Right lobe of liver (tissue), 6 donors: ENCODE results near the gene DNAJC16. TPM values are rescaled to one million over a fixed set of nuclear protein-coding genes. Genes with fewer than 3 reads are reported as not detected.

Experiments used
- ATAC-seq, 4 donors: fragments of 200-7000 bp; cut with Tn5 transposase; one replicate each; pipeline ENCODE4 v1.9.1; 2020; ENCODE audit warnings: mild to moderate bottlenecking in 4 of 4, moderate library complexity in 4 of 4
- DNase-seq, 3 donors: peaks; one replicate each; pipeline ENCODE4 v3.0.0-alpha.2; 2020
- H3K27ac ChIP-seq, 3 donors: fragments of 200-600 bp; one replicate each; pipeline ENCODE4 v1.8.0; 2022
- H3K27me3 ChIP-seq, 2 donors: fragments of 200-600 bp; one replicate each; pipeline ENCODE4 v1.8.0; 2022
- H3K36me3 ChIP-seq, 4 donors: fragments of 200-600 bp; sonication (generic) in 1 of 4; one replicate each; pipeline versions ENCODE4 v1.5.1 to v1.8.0; 2017 to 2022; ENCODE audit warnings: control low read depth in 1 of 4
- H3K4me1 ChIP-seq, 4 donors: fragments of 200-600 bp; sonication (generic) in 1 of 4; one replicate each; pipeline versions ENCODE4 v1.5.1 to v1.8.0; 2017 to 2022; ENCODE audit warnings: control low read depth in 1 of 4
- H3K4me3 ChIP-seq, 3 donors: fragments of 200-600 bp; one replicate each; pipeline ENCODE4 v1.8.0; 2022
- H3K9me3 ChIP-seq, 4 donors: fragments of 200-600 bp; sonication (generic) in 1 of 4; one replicate each; pipeline versions ENCODE4 v1.5.1 to v1.8.0; 2017 to 2022; ENCODE audit warnings: control low read depth in 1 of 4
- CTCF ChIP-seq, 4 donors: fragments of 200-600 bp in 3 of 4; fragments of 450-650 bp in 1 of 4; IDR thresholded peaks; one replicate each; pipeline versions ENCODE4 v1.5.1 to v1.8.0; 2016 to 2022; ENCODE audit warnings: antibody characterized with exemption in 4 of 4, mild to moderate bottlenecking in 2 of 4
- POLR2A ChIP-seq: fragments of 450-650 bp; IDR thresholded peaks from one replicate; pipeline ENCODE4 v1.6.1; 2017; ENCODE audit warnings: antibody characterized with exemption, mild to moderate bottlenecking
- WGBS: methylation state at CpG from one replicate; pipeline ENCODE4 v1.1.6; 2018; ENCODE audit warnings: low coverage, low lambda C conversion rate; ENCODE audit not compliant: insufficient coverage; ENCODE audit errors: missing lambda C conversion rate; 5-methylcytosine and 5-hydroxymethylcytosine counted together
- intact Hi-C, 2 donors: fragments of 100-400 bp; cut with DNase I; formaldehyde crosslinking; loops; one replicate each; pipeline versions ENCODE4 v1.11.2 to v1.14.1; 2022
- small RNA-seq, 2 experiments: library from RNA; depleted of rRNA; stranded (forward); fragments of <200 nt; gene quantifications; one replicate each; pipeline ENCODE3, GENCODE V24; 2016
- total RNA-seq, 6 experiments: library from RNA; depleted of rRNA in 2 of 6; stranded (reverse); fragments of >200 nt in 2 of 6; fragmentation: NEBNext Ultra II Directional in 3 of 6; extraction: Animal tissue kit (Norgen Biotek cat#: 25700) in 3 of 6; gene quantifications; one replicate each; pipeline versions ENCODE4 v1.1.0 to v1.2.4, GENCODE V29; 2016 to 2023
- donor health status: DM: no; HTN: yes; CAD: no.
- donor health status: DM: no; HTN: no; CAD: no.
- donor health status: DM: no; HTN: no; CAD: no.
- donor health status: DM: no; HTN: yes; CAD: no.
- donor health status: DM: no; HTN: yes; CAD: no.

Gene DNAJC16
- total RNA-seq, 6 experiments from 2014 or later: 8.4 to 15.0 (median 11.9) TPM

DNA sequence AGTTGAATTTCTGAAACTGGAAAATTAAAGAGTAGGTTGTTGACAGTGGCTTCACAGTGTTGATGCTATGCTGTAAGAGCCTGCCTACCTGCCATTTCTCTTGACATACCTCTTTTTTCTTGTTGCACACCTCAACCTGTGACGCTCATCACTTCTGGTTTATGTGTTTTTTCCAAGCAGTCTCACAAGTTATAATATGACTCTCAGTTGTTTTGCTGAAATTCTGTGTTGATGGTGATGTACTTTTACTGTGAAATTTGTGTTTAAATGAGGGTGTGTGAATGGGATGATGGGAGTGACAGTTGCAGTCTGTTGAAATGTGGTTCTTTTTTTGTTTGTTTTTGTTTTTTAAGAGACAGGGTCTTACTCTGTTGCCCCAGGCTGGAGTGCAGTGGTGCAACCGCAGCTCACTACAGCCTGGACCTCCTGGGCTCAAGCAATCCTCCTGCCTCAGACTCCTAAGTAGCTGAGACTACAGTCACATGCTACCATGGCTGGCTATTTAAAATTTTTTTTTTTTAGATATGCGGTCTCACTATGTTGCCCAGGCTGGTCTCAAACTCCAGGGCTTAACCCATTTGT, 97.6 kb downstream of the DNAJC16 start:
- no peak overlapping the region for H3K27ac ChIP-seq
- no peak for ATAC-seq
- no peak overlapping the region for H3K4me3 ChIP-seq
- TF ChIP-seq CTCF (IDR thresholded peaks at IDR 0.05) (no peak), POLR2A (no peak)
- no peaks in the 10 kb centered on the region for H3K9me3 ChIP-seq
- intact Hi-C loops: no loop called here
- peaks cover 0 to 69% (median 27%) of the 10 kb centered on the region in 4 donors for H3K4me1 ChIP-seq
- H3K27me3 ChIP-seq: no peaks in the 10 kb centered on the region
- H3K36me3 ChIP-seq: peaks cover 0 to 28% (median 10%) of the 10 kb centered on the region in 4 donors
- DNase-seq: no peak
- WGBS: 77% methylated on average over 3 of the region's 3 CpGs

GRCh38 chr1:15625056-15625917, 98.6 kb downstream of the DNAJC16 start:
- TF ChIP-seq CTCF (IDR thresholded peaks at IDR 0.05) (no peak), POLR2A (no peak)
- Histone ChIP-seq H3K36me3 (peaks cover 0 to 31% (median 15%) of the 10 kb centered on the region in 4 donors), H3K4me1 (peaks cover 0 to 67% (median 26%) of the 10 kb centered on the region in 4 donors), H3K9me3 (no peaks in the 10 kb centered on the region), H3K27ac (no peak overlapping the region), H3K27me3 (no peaks in the 10 kb centered on the region), H3K4me3 (no peak overlapping the region)
- WGBS: 39% methylated on average over 13 of the region's 13 CpGs
- DNase-seq (peak in 1 of 3 donors; percentile 57), ATAC-seq (peak in 2 of 4 donors; percentile 43 to 63)
- intact Hi-C loops: no loop called here

Small RNA genes lying within 50 kb of the gene (small RNA-seq; reads per million reads assigned to genes)
- 0 reads per million in 2 experiments for gene CD24P1
- 0 reads per million in 2 experiments for gene RNU7-179P
- gene SCARNA21B: 0 reads per million in 2 experiments

Other genes with a start within 250 kb of the DNAJC16 start
- 10 to 100 TPM in 5 of 6 experiments, 1 to 10 TPM in 1; 9.9 to 19.4 (median 15.6) TPM for gene EFHD2, start 117.0 kb upstream of the DNAJC16 start, total RNA-seq
- not detected for gene CTRC, start 88.4 kb upstream of the DNAJC16 start, total RNA-seq
- gene CELA2A, start 70.1 kb upstream of the DNAJC16 start, total RNA-seq: not detected
- gene CELA2B, start 50.7 kb upstream of the DNAJC16 start, total RNA-seq: not detected
- gene CASP9, start 2.6 kb upstream of the DNAJC16 start, total RNA-seq: 1 to 10 TPM; 2.3 to 9.0 (median 8.2) TPM
- 10 to 100 TPM; 49.4 to 79.9 (median 66.1) TPM for gene AGMAT, start 58.2 kb downstream of the DNAJC16 start, total RNA-seq
- gene DDI2, start 90.6 kb downstream of the DNAJC16 start, total RNA-seq: 10 to 100 TPM; 24.9 to 70.0 (median 42.9) TPM
- 10 to 100 TPM; 15.6 to 27.9 (median 20.2) TPM for gene PLEKHM2, start 157.5 kb downstream of the DNAJC16 start, total RNA-seq
- gene SLC25A34, start 209.4 kb downstream of the DNAJC16 start, total RNA-seq: 10 to 100 TPM in 1 of 6 experiments, 1 to 10 TPM in 4, under 1 TPM in 1; 0.69 to 11.6 (median 3.2) TPM
- 10 to 100 TPM; 15.8 to 33.5 (median 19.1) TPM for gene TMEM82, start 215.7 kb downstream of the DNAJC16 start, total RNA-seq
- gene FBLIM1, start 231.9 kb downstream of the DNAJC16 start, total RNA-seq: 10 to 100 TPM in 1 of 6 experiments, 1 to 10 TPM in 5; 4.0 to 13.1 (median 6.0) TPM